HepG2 (cell line): Measurements from ENCODE around the gene NUBPL.

Source experiments
- CEBPG ChIP-seq: IDR thresholded peaks from 2 replicates; pipeline ENCODE4 v1.6.1; 2016
- HCFC1 ChIP-seq: fragments of 150-350 bp; IDR thresholded peaks from 2 replicates; pipeline ENCODE4 v1.6.1; 2014; ENCODE audit warnings: low read depth, low read length
- MXI1 ChIP-seq: IDR thresholded peaks from 3 replicates; pipeline ENCODE4 v1.6.1; 2012; ENCODE audit warnings: low read depth, low read length, inconsistent platforms, borderline replicate concordance
- NFIC ChIP-seq: IDR thresholded peaks from 2 replicates; pipeline ENCODE4 v1.6.1; 2012; ENCODE audit warnings: mild to moderate bottlenecking, low read length, inconsistent platforms
- TAF1 ChIP-seq: sonication (generic); formaldehyde crosslinking; IDR thresholded peaks from 2 replicates; pipeline ENCODE4 v1.4.0; 2020; ENCODE audit warnings: missing genetic modification reagents
- ZNF543 ChIP-seq: sonication (generic); formaldehyde crosslinking; IDR thresholded peaks from 2 replicates; pipeline ENCODE4 v1.4.0; 2020; ENCODE audit warnings: mild to moderate bottlenecking, missing genetic modification reagents
- TF ChIP-seq, protein P1 (sequence below): sonication (generic); formaldehyde crosslinking; IDR thresholded peaks from 2 replicates; pipeline ENCODE4 v1.5.0; 2020; ENCODE audit warnings: mild to moderate bottlenecking, missing genetic modification reagents, moderate library complexity
- TF ChIP-seq, protein P2 (sequence below): IDR thresholded peaks from 2 replicates; pipeline ENCODE4 v1.6.1; 2016; ENCODE audit warnings: mild to moderate bottlenecking
- TF ChIP-seq, protein P3 (sequence below): sonication (generic); formaldehyde crosslinking; IDR thresholded peaks from 2 replicates; pipeline ENCODE4 v1.8.1; 2023; ENCODE audit warnings: mild to moderate bottlenecking, inconsistent platforms, moderate library complexity, missing genetic modification reagents, borderline replicate concordance
- TF ChIP-seq, protein P4 (sequence below): sonication (generic); formaldehyde crosslinking; conservative IDR thresholded peaks from 2 replicates; pipeline ENCODE4 v1.8.0; 2022; ENCODE audit warnings: missing genetic modification reagents
- TF ChIP-seq, protein P5 (sequence below): sonication (generic); formaldehyde crosslinking; IDR thresholded peaks from 2 replicates; pipeline ENCODE4 v1.5.0; 2020; ENCODE audit warnings: missing genetic modification reagents

DNA sequence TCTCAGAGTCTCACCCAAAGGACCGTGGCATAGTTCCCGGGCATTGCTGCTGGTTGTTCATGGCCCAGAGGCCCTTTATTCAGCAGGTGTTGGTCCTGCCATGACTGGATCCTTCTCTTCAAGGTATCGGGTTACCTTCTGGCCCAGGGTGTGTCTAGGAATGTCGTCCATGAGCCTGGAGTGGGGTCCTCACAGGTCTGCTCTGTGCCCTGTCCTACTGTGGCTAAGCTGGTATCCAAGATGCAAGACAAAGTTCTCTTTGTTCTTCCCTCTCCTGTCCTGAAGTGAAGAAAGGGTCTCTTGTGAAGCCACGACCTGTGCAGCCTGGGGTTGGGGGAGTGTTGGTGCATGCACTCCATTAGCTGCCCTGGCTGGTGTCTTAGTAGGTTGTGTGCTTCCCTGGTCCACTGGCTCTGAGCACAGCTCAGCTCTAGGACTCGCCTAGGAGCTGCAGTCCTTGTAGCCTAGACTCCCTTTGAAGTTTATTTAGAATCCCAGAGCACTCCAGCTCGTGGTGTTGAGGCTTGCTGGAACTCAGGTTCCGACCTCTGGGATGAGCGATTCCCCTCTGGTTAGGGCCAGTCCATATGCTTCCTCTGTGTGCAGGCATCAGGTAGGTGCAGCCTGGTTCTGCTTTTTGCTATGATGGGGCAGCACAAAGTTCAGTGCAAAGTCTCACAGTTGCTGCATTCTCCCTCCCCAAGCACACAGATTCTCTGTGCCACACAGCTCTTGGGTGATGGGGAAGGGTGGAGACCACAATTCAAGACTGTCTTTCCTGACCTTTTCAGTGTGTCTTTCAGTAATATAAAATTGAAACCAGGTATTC lies 117.4 kb downstream of the NUBPL start:
- no peak for TF ChIP-seq MXI1
- no peak for TF ChIP-seq ZNF543 (CRISPR knock-in tag)
- TF ChIP-seq CEBPG (CRISPR knock-in tag): no peak
- TF ChIP-seq, protein P1, sequence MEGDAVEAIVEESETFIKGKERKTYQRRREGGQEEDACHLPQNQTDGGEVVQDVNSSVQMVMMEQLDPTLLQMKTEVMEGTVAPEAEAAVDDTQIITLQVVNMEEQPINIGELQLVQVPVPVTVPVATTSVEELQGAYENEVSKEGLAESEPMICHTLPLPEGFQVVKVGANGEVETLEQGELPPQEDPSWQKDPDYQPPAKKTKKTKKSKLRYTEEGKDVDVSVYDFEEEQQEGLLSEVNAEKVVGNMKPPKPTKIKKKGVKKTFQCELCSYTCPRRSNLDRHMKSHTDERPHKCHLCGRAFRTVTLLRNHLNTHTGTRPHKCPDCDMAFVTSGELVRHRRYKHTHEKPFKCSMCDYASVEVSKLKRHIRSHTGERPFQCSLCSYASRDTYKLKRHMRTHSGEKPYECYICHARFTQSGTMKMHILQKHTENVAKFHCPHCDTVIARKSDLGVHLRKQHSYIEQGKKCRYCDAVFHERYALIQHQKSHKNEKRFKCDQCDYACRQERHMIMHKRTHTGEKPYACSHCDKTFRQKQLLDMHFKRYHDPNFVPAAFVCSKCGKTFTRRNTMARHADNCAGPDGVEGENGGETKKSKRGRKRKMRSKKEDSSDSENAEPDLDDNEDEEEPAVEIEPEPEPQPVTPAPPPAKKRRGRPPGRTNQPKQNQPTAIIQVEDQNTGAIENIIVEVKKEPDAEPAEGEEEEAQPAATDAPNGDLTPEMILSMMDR: no peak
- no peak for TF ChIP-seq NFIC
- no peak for TF ChIP-seq HCFC1
- no peak for TF ChIP-seq TAF1 (CRISPR knock-in tag)
- TF ChIP-seq, protein P2, sequence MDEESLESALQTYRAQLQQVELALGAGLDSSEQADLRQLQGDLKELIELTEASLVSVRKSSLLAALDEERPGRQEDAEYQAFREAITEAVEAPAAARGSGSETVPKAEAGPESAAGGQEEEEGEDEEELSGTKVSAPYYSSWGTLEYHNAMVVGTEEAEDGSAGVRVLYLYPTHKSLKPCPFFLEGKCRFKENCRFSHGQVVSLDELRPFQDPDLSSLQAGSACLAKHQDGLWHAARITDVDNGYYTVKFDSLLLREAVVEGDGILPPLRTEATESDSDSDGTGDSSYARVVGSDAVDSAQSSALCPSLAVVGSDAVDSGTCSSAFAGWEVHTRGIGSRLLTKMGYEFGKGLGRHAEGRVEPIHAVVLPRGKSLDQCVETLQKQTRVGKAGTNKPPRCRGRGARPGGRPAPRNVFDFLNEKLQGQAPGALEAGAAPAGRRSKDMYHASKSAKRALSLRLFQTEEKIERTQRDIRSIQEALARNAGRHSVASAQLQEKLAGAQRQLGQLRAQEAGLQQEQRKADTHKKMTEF (CRISPR knock-in tag): no peak
- TF ChIP-seq, protein P3, sequence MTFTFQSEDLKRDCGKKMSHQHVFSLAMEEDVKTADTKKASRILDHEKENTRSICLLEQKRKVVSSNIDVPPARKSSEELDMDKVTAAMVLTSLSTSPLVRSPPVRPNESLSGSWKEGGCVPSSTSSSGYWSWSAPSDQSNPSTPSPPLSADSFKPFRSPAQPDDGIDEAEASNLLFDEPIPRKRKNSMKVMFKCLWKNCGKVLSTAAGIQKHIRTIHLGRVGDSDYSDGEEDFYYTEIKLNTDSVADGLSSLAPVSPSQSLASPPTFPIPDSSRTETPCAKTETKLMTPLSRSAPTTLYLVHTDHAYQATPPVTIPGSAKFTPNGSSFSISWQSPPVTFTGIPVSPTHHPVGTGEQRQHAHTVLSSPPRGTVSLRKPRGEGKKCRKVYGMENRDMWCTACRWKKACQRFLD: no peak
- TF ChIP-seq, protein P4, sequence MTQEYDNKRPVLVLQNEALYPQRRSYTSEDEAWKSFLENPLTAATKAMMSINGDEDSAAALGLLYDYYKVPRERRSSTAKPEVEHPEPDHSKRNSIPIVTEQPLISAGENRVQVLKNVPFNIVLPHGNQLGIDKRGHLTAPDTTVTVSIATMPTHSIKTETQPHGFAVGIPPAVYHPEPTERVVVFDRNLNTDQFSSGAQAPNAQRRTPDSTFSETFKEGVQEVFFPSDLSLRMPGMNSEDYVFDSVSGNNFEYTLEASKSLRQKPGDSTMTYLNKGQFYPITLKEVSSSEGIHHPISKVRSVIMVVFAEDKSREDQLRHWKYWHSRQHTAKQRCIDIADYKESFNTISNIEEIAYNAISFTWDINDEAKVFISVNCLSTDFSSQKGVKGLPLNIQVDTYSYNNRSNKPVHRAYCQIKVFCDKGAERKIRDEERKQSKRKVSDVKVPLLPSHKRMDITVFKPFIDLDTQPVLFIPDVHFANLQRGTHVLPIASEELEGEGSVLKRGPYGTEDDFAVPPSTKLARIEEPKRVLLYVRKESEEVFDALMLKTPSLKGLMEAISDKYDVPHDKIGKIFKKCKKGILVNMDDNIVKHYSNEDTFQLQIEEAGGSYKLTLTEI (CRISPR knock-in tag): no peak
- TF ChIP-seq, protein P5, sequence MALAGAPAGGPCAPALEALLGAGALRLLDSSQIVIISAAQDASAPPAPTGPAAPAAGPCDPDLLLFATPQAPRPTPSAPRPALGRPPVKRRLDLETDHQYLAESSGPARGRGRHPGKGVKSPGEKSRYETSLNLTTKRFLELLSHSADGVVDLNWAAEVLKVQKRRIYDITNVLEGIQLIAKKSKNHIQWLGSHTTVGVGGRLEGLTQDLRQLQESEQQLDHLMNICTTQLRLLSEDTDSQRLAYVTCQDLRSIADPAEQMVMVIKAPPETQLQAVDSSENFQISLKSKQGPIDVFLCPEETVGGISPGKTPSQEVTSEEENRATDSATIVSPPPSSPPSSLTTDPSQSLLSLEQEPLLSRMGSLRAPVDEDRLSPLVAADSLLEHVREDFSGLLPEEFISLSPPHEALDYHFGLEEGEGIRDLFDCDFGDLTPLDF (CRISPR knock-in tag): no peak
